ENCODE results near the gene NATD1.

GRCh38 chr17:21252289-21252795 is 868 bp downstream of the NATD1 start:
- TF ChIP-seq, protein P1, sequence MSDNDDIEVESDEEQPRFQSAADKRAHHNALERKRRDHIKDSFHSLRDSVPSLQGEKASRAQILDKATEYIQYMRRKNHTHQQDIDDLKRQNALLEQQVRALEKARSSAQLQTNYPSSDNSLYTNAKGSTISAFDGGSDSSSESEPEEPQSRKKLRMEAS (IDR thresholded peaks at IDR 0.05): no peak
- TF ChIP-seq FOXM1 (IDR thresholded peaks at IDR 0.05; ENCODE audit: borderline replicate concordance, low read depth): no peak
- TF ChIP-seq RAD21 (IDR thresholded peaks at IDR 0.05; ENCODE audit: low read depth): no peak
- no peak for TF ChIP-seq YY1 (IDR thresholded peaks at IDR 0.05; ENCODE audit: low read depth)
- no peak for TF ChIP-seq USF1 (IDR thresholded peaks at IDR 0.05)
- no peak for TF ChIP-seq EP300 (IDR thresholded peaks at IDR 0.05; ENCODE audit: borderline replicate concordance)
- TF ChIP-seq TAF1 (IDR thresholded peaks at IDR 0.05; ENCODE audit: low read depth): no peak
- TF ChIP-seq TEAD4 (IDR thresholded peaks at IDR 0.05): no peak
- no peak for TF ChIP-seq CEBPB (IDR thresholded peaks at IDR 0.05)

Measured in Ishikawa (cell line).